GM12878 (cell line): ENCODE data around the gene SVIP. TPM values are rescaled to one million over a fixed set of nuclear protein-coding genes. Genes with fewer than 3 reads are reported as not detected.

Experiments
- ATAC-seq: fragments of 200-7000 bp; cut with Tn5 transposase; 3 replicates; pipeline ENCODE4 v1.9.1; 2020; ENCODE audit warnings: mild to moderate bottlenecking, moderate library complexity
- BruUV-seq: library from RNA; stranded (reverse); fragments of 400-500 nt; replicated peaks from 2 replicates; lab custom pipeline; 2021; lab: Mats Ljungman, UMichigan
- CTCF ChIA-PET: fragments of 300-600 bp; sonication (Branson Sonifier 250); formaldehyde crosslinking; extraction: SDS; loops from one replicate; lab custom pipeline; 2021; ENCODE audit warnings: inconsistent platforms; lab: Yijun Ruan, JAX
- POLR2A ChIA-PET: fragments of 350-600 bp; formaldehyde crosslinking; extraction: SDS; loops from one replicate; lab custom pipeline; 2021; ENCODE audit warnings: inconsistent platforms; lab: Charles Lee
- RAD21 ChIA-PET: fragments of 300-600 bp; sonication (Branson Sonifier 250); formaldehyde crosslinking; loops from one replicate; lab custom pipeline; 2023; ENCODE audit warnings: antibody characterized with exemption; ENCODE audit not compliant: unreplicated experiment; lab: Charles Lee
- SMC1A ChIA-PET: fragments of 300-600 bp; sonication (Branson Sonifier 250); formaldehyde crosslinking; loops from one replicate; lab custom pipeline; 2023; ENCODE audit not compliant: unreplicated experiment, uncharacterized antibody; lab: Charles Lee
- DNase-seq: peaks from one replicate; pipeline ENCODE4 v3.0.0-alpha.2; 2011; ENCODE audit warnings: low read depth, low spot score
- FAIRE-seq: peaks from 3 replicates; lab custom pipeline; 2011; peaks lifted over from hg19 to GRCh38; lab: Jason Lieb, UNC
- H2AFZ ChIP-seq: 2 replicates; pipeline ENCODE4 v1.6.0; 2011; ENCODE audit warnings: low read depth, low read length, control low read depth; ENCODE audit not compliant: control insufficient read depth
- H3K27ac ChIP-seq: 2 replicates; pipeline ENCODE4 v1.5.1; 2011; ENCODE audit warnings: control low read depth; ENCODE audit not compliant: control insufficient read depth, insufficient read depth
- H3K27me3 ChIP-seq, 2 experiments: replicated peaks in 1 of 2; 2 replicates each; pipeline versions ENCODE4 v1.6.0 to v1.6.1; 2011; ENCODE audit warnings: low read length in 1 of 2; ENCODE audit not compliant: control insufficient read depth in 2 of 2, insufficient read depth in 2 of 2
- H3K36me3 ChIP-seq, 2 experiments: 2 replicates each; pipeline ENCODE4 v1.5.1; 2011; ENCODE audit warnings: low read length in 1 of 2; ENCODE audit not compliant: control insufficient read depth in 2 of 2, insufficient read depth in 2 of 2
- H3K4me1 ChIP-seq: 2 replicates; pipeline ENCODE4 v1.6.1; 2011; ENCODE audit warnings: mild to moderate bottlenecking, low read length, moderate library complexity, mixed read lengths; ENCODE audit not compliant: control insufficient read depth, insufficient read depth
- H3K4me2 ChIP-seq: 2 replicates; pipeline ENCODE4 v1.6.0; 2011; ENCODE audit warnings: control low read depth; ENCODE audit not compliant: control insufficient read depth, insufficient read depth
- H3K4me3 ChIP-seq: fragments of 200-600 bp; sonication (generic); 2 replicates; pipeline ENCODE4 v1.5.1; 2016
- H3K79me2 ChIP-seq: 2 replicates; pipeline ENCODE4 v1.6.0; 2011; ENCODE audit warnings: low read length; ENCODE audit not compliant: control insufficient read depth, insufficient read depth
- H3K9ac ChIP-seq: 2 replicates; pipeline ENCODE4 v1.8.0; 2011; ENCODE audit warnings: low read length, control low read depth, mixed read lengths; ENCODE audit not compliant: control insufficient read depth, insufficient read depth
- H3K9me3 ChIP-seq: replicated peaks from 3 replicates; pipeline ENCODE4 v1.5.1; 2011; ENCODE audit warnings: mild to moderate bottlenecking, low read length; ENCODE audit not compliant: control insufficient read depth, insufficient read depth
- H4K20me1 ChIP-seq: 2 replicates; pipeline ENCODE4 v1.6.0; 2011; ENCODE audit not compliant: control insufficient read depth, insufficient read depth
- CEBPB ChIP-seq, 2 experiments: fragments of 150-350 bp in 1 of 2; IDR thresholded peaks; 2 replicates each; pipeline ENCODE4 v1.6.1; 2012 to 2014; ENCODE audit warnings: low read depth in 2 of 2, low read length in 2 of 2, borderline replicate concordance in 1 of 2, inconsistent platforms in 1 of 2
- CHD2 ChIP-seq: IDR thresholded peaks from 2 replicates; pipeline ENCODE4 v1.6.1; 2011; ENCODE audit warnings: low read depth, low read length, improper control_type of control experiment, borderline replicate concordance
- CREM ChIP-seq: IDR thresholded peaks from 2 replicates; pipeline ENCODE4 v1.6.1; 2014; ENCODE audit warnings: antibody characterized with exemption, low read depth
- EED ChIP-seq: sonication (generic); IDR thresholded peaks from 2 replicates; pipeline ENCODE4 v1.6.1; 2016; ENCODE audit warnings: antibody characterized with exemption, low read depth
- FOXK2 ChIP-seq: fragments of 450-650 bp; IDR thresholded peaks from 2 replicates; pipeline ENCODE4 v1.6.1; 2017; ENCODE audit warnings: mild to moderate bottlenecking, moderate library complexity
- HDGF ChIP-seq: fragments of 450-650 bp; IDR thresholded peaks from 2 replicates; pipeline ENCODE4 v1.6.1; 2016; ENCODE audit warnings: antibody characterized with exemption
- KLF5 ChIP-seq: fragments of 450-650 bp; IDR thresholded peaks from 2 replicates; pipeline ENCODE4 v1.6.1; 2014; ENCODE audit warnings: mild to moderate bottlenecking; ENCODE audit not compliant: partially characterized antibody
- NFIC ChIP-seq: IDR thresholded peaks from 2 replicates; pipeline ENCODE4 v1.6.1; 2012; ENCODE audit warnings: low read depth, mild to moderate bottlenecking, inconsistent platforms, low read length, moderate library complexity
- PAX5 ChIP-seq: IDR thresholded peaks from 2 replicates; pipeline ENCODE4 v1.6.1; 2011; ENCODE audit warnings: low read depth, low read length, borderline replicate concordance
- PML ChIP-seq: IDR thresholded peaks from 2 replicates; pipeline ENCODE4 v1.6.1; 2012; ENCODE audit warnings: low read length, inconsistent platforms
- POLR2AphosphoS2 ChIP-seq: IDR thresholded peaks from 2 replicates; pipeline ENCODE4 v1.6.1; 2011; ENCODE audit warnings: low read depth, mild to moderate bottlenecking, low read length, improper control_type of control experiment, moderate library complexity
- POU2F2 ChIP-seq: IDR thresholded peaks from 3 replicates; pipeline ENCODE4 v1.6.1; 2011; ENCODE audit warnings: low read depth, mild to moderate bottlenecking, low read length, borderline replicate concordance
- WGBS: methylation state at CpG from one replicate; pipeline ENCODE4 v1.1.6; 2016; ENCODE audit warnings: low lambda C conversion rate; ENCODE audit not compliant: insufficient replicate concordance, insufficient coverage; ENCODE audit errors: missing lambda C conversion rate; 5-methylcytosine and 5-hydroxymethylcytosine counted together
- in situ Hi-C: fragments of 300-500 bp; cut with MboI; formaldehyde crosslinking; loops from 9 replicates; pipeline ENCODE4 v1.14.3; 2018; ENCODE audit warnings: mixed read lengths
- intact Hi-C: fragments of 100-400 bp; cut with micrococcal nuclease; formaldehyde crosslinking; loops from one replicate; pipeline ENCODE4 v1.14.2; 2022; ENCODE audit not compliant: unreplicated experiment
- polyA plus RNA-seq, 11 experiments: library from polyadenylated mRNA; depleted of rRNA in 4 of 11; unstranded in 6 of 11; stranded (reverse) in 5 of 11; fragments of >200 nt; fragmentation: Nextera tagmentation in 4 of 11; fragmentation: Illumina TruSeq in 1 of 11; extraction: Ambion mirVana in 4 of 11; extraction: Trizol in 1 of 11; gene quantifications; 1 replicate in 1 of 11; 2 replicates in 10 of 11; pipeline versions ENCODE4 v1.2.1 to v1.2.3, GENCODE V29; 2011 to 2016; ENCODE audit warnings: inconsistent platforms in 2 of 11, missing spikeins in 2 of 11, low read depth in 1 of 11
- total RNA-seq, 4 experiments: library from RNA; depleted of rRNA in 3 of 4; stranded (reverse); fragments of >200 nt in 3 of 4; fragmentation: Illumina TruSeq in 1 of 4; extraction: Trizol in 1 of 4; gene quantifications; 2 replicates each; pipeline versions ENCODE4 v1.2.1 to v1.2.3, GENCODE V29; 2013 to 2021
- TF ChIP-seq, protein P1 (sequence below): IDR thresholded peaks from 2 replicates; pipeline ENCODE4 v1.6.1; 2012; ENCODE audit warnings: improper control_type of control experiment, low read depth, low read length; ENCODE audit not compliant: insufficient replicate concordance
- TF ChIP-seq, protein P2 (sequence below), 3 experiments: IDR thresholded peaks in 2 of 3; conservative IDR thresholded peaks in 1 of 3; 2 replicates each; pipeline ENCODE4 v1.5.1; 2011; ENCODE audit warnings: low read depth in 3 of 3, low read length in 3 of 3, mild to moderate bottlenecking in 3 of 3, control low read depth in 2 of 3, moderate library complexity in 2 of 3, inconsistent platforms in 1 of 3, mixed read lengths in 1 of 3; ENCODE audit not compliant: control insufficient read depth in 2 of 3, insufficient read depth in 1 of 3; ENCODE audit errors: extremely low read depth in 1 of 3

The SVIP gene
- total and polyA plus RNA-seq, 10 of the 15 experiments (the other 5 are each of a cell fraction or from before 2014, with no cell fraction given) = 17.8 to 78.0 (median 55.4) TPM

DNA sequence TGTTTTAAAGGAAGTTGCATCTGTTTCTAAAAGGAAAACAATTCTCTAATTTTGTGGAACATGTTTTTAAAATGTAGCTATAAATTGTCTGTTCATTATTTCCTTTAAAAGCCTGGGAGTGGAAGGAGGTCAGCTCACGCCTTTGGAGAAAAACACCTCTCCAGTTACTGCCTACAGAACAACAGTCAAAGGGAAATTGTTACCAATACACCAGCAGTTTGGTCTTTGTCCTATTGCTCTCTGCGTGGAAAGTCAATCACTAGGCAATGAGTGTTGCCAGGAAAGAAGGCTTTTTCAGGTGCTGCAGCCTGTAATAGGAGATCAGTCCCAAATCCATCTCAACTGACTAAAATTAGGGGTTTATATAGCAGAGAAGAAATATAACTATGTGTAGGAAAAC, 22.2 kb downstream of the SVIP start (continued):
- TF ChIP-seq CHD2 (no peak), KLF5 (no peak)

DNA sequence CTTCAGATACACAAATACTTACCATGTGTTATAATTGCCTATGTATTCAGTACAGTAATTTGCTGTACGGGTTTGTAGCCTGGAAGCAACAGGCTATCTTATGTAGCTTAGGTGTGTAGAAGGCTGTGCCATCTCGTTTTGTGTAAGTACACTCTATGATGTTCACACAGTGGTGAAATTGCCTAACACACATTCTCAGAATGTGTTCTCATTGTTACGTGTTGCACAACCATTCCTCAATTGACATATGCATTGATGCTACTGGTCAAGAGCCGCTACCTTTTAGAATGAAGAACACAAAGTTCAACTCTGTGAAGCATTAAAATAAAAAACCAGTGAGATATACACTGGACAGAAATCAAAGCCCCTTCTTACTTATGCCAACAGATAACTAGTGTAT, 26.7 kb downstream of the SVIP start:
- 45% methylated on average over 4 of the region's 4 CpGs for WGBS
- intact Hi-C loops = no loop called here
- Histone ChIP-seq H3K27ac (no peak overlapping the region), H3K36me3 (no peaks in the 10 kb centered on the region), H3K4me1 (no peaks in the 10 kb centered on the region), H4K20me1 (no peaks in the 10 kb centered on the region), H2AFZ (no peak overlapping the region), H3K27me3 (no peaks in the 10 kb centered on the region), H3K4me3 (no peak overlapping the region), H3K79me2 (no peaks in the 10 kb centered on the region), H3K9me3 (no peaks in the 10 kb centered on the region; the same call in 2 of the 3 replicates), H3K9ac (no peak overlapping the region), H3K4me2 (no peak overlapping the region)
- ATAC-seq = no peak
- FAIRE-seq = no peak
- RAD21 ChIA-PET = no interaction called here
- CTCF ChIA-PET = interaction anchor here (0.6 kb wide), 1 partner anchor 124 kb away, joined by 3 read pairs; no protein-coding TSS in a partner anchor
- POLR2A ChIA-PET = no interaction called here
- DNase-seq = no peak
- SMC1A ChIA-PET = no interaction called here
- in situ Hi-C loops = no loop called here
- BruUV-seq = no TSS peak
- TF ChIP-seq HDGF = no peak
- TF ChIP-seq, protein P1, sequence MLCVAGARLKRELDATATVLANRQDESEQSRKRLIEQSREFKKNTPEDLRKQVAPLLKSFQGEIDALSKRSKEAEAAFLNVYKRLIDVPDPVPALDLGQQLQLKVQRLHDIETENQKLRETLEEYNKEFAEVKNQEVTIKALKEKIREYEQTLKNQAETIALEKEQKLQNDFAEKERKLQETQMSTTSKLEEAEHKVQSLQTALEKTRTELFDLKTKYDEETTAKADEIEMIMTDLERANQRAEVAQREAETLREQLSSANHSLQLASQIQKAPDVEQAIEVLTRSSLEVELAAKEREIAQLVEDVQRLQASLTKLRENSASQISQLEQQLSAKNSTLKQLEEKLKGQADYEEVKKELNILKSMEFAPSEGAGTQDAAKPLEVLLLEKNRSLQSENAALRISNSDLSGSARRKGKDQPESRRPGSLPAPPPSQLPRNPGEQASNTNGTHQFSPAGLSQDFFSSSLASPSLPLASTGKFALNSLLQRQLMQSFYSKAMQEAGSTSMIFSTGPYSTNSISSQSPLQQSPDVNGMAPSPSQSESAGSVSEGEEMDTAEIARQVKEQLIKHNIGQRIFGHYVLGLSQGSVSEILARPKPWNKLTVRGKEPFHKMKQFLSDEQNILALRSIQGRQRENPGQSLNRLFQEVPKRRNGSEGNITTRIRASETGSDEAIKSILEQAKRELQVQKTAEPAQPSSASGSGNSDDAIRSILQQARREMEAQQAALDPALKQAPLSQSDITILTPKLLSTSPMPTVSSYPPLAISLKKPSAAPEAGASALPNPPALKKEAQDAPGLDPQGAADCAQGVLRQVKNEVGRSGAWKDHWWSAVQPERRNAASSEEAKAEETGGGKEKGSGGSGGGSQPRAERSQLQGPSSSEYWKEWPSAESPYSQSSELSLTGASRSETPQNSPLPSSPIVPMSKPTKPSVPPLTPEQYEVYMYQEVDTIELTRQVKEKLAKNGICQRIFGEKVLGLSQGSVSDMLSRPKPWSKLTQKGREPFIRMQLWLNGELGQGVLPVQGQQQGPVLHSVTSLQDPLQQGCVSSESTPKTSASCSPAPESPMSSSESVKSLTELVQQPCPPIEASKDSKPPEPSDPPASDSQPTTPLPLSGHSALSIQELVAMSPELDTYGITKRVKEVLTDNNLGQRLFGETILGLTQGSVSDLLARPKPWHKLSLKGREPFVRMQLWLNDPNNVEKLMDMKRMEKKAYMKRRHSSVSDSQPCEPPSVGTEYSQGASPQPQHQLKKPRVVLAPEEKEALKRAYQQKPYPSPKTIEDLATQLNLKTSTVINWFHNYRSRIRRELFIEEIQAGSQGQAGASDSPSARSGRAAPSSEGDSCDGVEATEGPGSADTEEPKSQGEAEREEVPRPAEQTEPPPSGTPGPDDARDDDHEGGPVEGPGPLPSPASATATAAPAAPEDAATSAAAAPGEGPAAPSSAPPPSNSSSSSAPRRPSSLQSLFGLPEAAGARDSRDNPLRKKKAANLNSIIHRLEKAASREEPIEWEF = no peak
- TF ChIP-seq, protein P2, sequence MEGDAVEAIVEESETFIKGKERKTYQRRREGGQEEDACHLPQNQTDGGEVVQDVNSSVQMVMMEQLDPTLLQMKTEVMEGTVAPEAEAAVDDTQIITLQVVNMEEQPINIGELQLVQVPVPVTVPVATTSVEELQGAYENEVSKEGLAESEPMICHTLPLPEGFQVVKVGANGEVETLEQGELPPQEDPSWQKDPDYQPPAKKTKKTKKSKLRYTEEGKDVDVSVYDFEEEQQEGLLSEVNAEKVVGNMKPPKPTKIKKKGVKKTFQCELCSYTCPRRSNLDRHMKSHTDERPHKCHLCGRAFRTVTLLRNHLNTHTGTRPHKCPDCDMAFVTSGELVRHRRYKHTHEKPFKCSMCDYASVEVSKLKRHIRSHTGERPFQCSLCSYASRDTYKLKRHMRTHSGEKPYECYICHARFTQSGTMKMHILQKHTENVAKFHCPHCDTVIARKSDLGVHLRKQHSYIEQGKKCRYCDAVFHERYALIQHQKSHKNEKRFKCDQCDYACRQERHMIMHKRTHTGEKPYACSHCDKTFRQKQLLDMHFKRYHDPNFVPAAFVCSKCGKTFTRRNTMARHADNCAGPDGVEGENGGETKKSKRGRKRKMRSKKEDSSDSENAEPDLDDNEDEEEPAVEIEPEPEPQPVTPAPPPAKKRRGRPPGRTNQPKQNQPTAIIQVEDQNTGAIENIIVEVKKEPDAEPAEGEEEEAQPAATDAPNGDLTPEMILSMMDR (IDR thresholded peaks at IDR 0.05 in 2 of 3, conservative IDR thresholded peaks at IDR 0.05 in 1 of 3; ENCODE audit: control insufficient read depth in 2 of 3, extremely low read depth in 1 of 3, insufficient read depth in 1 of 3, low read depth in 3 of 3, low read length in 3 of 3) = no peak
- no peak for TF ChIP-seq POU2F2
- TF ChIP-seq EED = no peak
- no peak for TF ChIP-seq PAX5
- no peak for TF ChIP-seq CEBPB (IDR thresholded peaks at IDR 0.05; ENCODE audit: borderline replicate concordance in 1 of 2, low read depth in 2 of 2, low read length in 2 of 2)
- no peak for TF ChIP-seq FOXK2
- TF ChIP-seq POLR2AphosphoS2 = no peak
- no peak for TF ChIP-seq NFIC
- no peak for TF ChIP-seq CREM
- no peak for TF ChIP-seq PML
